GM12878 (cell line): Measurements from ENCODE around the gene DPM3. TPM values are rescaled to one million over a fixed set of nuclear protein-coding genes. Genes with fewer than 3 reads are reported as not detected.

Source experiments
- ATAC-seq: fragments of 200-7000 bp; cut with Tn5 transposase; 3 replicates; pipeline ENCODE4 v1.9.1; 2020; ENCODE audit warnings: mild to moderate bottlenecking, moderate library complexity
- BruUV-seq: library from RNA; stranded (reverse); fragments of 400-500 nt; replicated peaks from 2 replicates; lab custom pipeline; 2021; lab: Mats Ljungman, UMichigan
- CTCF ChIA-PET: fragments of 300-600 bp; sonication (Branson Sonifier 250); formaldehyde crosslinking; extraction: SDS; loops from one replicate; lab custom pipeline; 2021; ENCODE audit warnings: inconsistent platforms; lab: Yijun Ruan, JAX
- POLR2A ChIA-PET: fragments of 350-600 bp; formaldehyde crosslinking; extraction: SDS; loops from one replicate; lab custom pipeline; 2021; ENCODE audit warnings: inconsistent platforms; lab: Charles Lee
- RAD21 ChIA-PET: fragments of 300-600 bp; sonication (Branson Sonifier 250); formaldehyde crosslinking; loops from one replicate; lab custom pipeline; 2023; ENCODE audit warnings: antibody characterized with exemption; ENCODE audit not compliant: unreplicated experiment; lab: Charles Lee
- SMC1A ChIA-PET: fragments of 300-600 bp; sonication (Branson Sonifier 250); formaldehyde crosslinking; loops from one replicate; lab custom pipeline; 2023; ENCODE audit not compliant: unreplicated experiment, uncharacterized antibody; lab: Charles Lee
- DNase-seq: peaks from one replicate; pipeline ENCODE4 v3.0.0-alpha.2; 2011; ENCODE audit warnings: low read depth, low spot score
- FAIRE-seq: peaks from 3 replicates; lab custom pipeline; 2011; peaks lifted over from hg19 to GRCh38; lab: Jason Lieb, UNC
- H2AFZ ChIP-seq: 2 replicates; pipeline ENCODE4 v1.6.0; 2011; ENCODE audit warnings: low read depth, low read length, control low read depth; ENCODE audit not compliant: control insufficient read depth
- H3K27ac ChIP-seq: 2 replicates; pipeline ENCODE4 v1.5.1; 2011; ENCODE audit warnings: control low read depth; ENCODE audit not compliant: control insufficient read depth, insufficient read depth
- H3K27me3 ChIP-seq, 2 experiments: replicated peaks in 1 of 2; 2 replicates each; pipeline versions ENCODE4 v1.6.0 to v1.6.1; 2011; ENCODE audit warnings: low read length in 1 of 2; ENCODE audit not compliant: control insufficient read depth in 2 of 2, insufficient read depth in 2 of 2
- H3K36me3 ChIP-seq, 2 experiments: 2 replicates each; pipeline ENCODE4 v1.5.1; 2011; ENCODE audit warnings: low read length in 1 of 2; ENCODE audit not compliant: control insufficient read depth in 2 of 2, insufficient read depth in 2 of 2
- H3K4me1 ChIP-seq: 2 replicates; pipeline ENCODE4 v1.6.1; 2011; ENCODE audit warnings: mild to moderate bottlenecking, low read length, moderate library complexity, mixed read lengths; ENCODE audit not compliant: control insufficient read depth, insufficient read depth
- H3K4me2 ChIP-seq: 2 replicates; pipeline ENCODE4 v1.6.0; 2011; ENCODE audit warnings: control low read depth; ENCODE audit not compliant: control insufficient read depth, insufficient read depth
- H3K4me3 ChIP-seq: fragments of 200-600 bp; sonication (generic); 2 replicates; pipeline ENCODE4 v1.5.1; 2016
- H3K79me2 ChIP-seq: 2 replicates; pipeline ENCODE4 v1.6.0; 2011; ENCODE audit warnings: low read length; ENCODE audit not compliant: control insufficient read depth, insufficient read depth
- H3K9ac ChIP-seq: 2 replicates; pipeline ENCODE4 v1.8.0; 2011; ENCODE audit warnings: low read length, control low read depth, mixed read lengths; ENCODE audit not compliant: control insufficient read depth, insufficient read depth
- H3K9me3 ChIP-seq: replicated peaks from 3 replicates; pipeline ENCODE4 v1.5.1; 2011; ENCODE audit warnings: mild to moderate bottlenecking, low read length; ENCODE audit not compliant: control insufficient read depth, insufficient read depth
- H4K20me1 ChIP-seq: 2 replicates; pipeline ENCODE4 v1.6.0; 2011; ENCODE audit not compliant: control insufficient read depth, insufficient read depth
- CREM ChIP-seq: IDR thresholded peaks from 2 replicates; pipeline ENCODE4 v1.6.1; 2014; ENCODE audit warnings: antibody characterized with exemption, low read depth
- EZH2 ChIP-seq: IDR thresholded peaks from 2 replicates; pipeline ENCODE4 v1.6.1; 2012; ENCODE audit warnings: low read depth, mild to moderate bottlenecking, control low read depth, inconsistent platforms, low read length, borderline replicate concordance; ENCODE audit not compliant: control insufficient read depth
- PAX8 ChIP-seq: fragments of 450-650 bp; IDR thresholded peaks from 2 replicates; pipeline ENCODE4 v1.6.1; 2017; ENCODE audit warnings: mild to moderate bottlenecking, moderate library complexity
- SMC3 ChIP-seq: IDR thresholded peaks from 2 replicates; pipeline ENCODE4 v1.6.1; 2011; ENCODE audit warnings: low read length, improper control_type of control experiment, borderline replicate concordance
- YBX1 ChIP-seq: fragments of 450-650 bp; IDR thresholded peaks from 2 replicates; pipeline ENCODE4 v1.6.1; 2016; ENCODE audit warnings: antibody characterized with exemption
- ZNF207 ChIP-seq: fragments of 450-650 bp; IDR thresholded peaks from 2 replicates; pipeline ENCODE4 v1.6.1; 2014; ENCODE audit warnings: antibody characterized with exemption, mild to moderate bottlenecking, borderline replicate concordance
- WGBS: methylation state at CpG from one replicate; pipeline ENCODE4 v1.1.6; 2016; ENCODE audit warnings: low lambda C conversion rate; ENCODE audit not compliant: insufficient replicate concordance, insufficient coverage; ENCODE audit errors: missing lambda C conversion rate; 5-methylcytosine and 5-hydroxymethylcytosine counted together
- in situ Hi-C: fragments of 300-500 bp; cut with MboI; formaldehyde crosslinking; loops from 9 replicates; pipeline ENCODE4 v1.14.3; 2018; ENCODE audit warnings: mixed read lengths
- intact Hi-C: fragments of 100-400 bp; cut with micrococcal nuclease; formaldehyde crosslinking; loops from one replicate; pipeline ENCODE4 v1.14.2; 2022; ENCODE audit not compliant: unreplicated experiment
- polyA plus RNA-seq, 11 experiments: library from polyadenylated mRNA; depleted of rRNA in 4 of 11; unstranded in 6 of 11; stranded (reverse) in 5 of 11; fragments of >200 nt; fragmentation: Nextera tagmentation in 4 of 11; fragmentation: Illumina TruSeq in 1 of 11; extraction: Ambion mirVana in 4 of 11; extraction: Trizol in 1 of 11; gene quantifications; 1 replicate in 1 of 11; 2 replicates in 10 of 11; pipeline versions ENCODE4 v1.2.1 to v1.2.3, GENCODE V29; 2011 to 2016; ENCODE audit warnings: inconsistent platforms in 2 of 11, missing spikeins in 2 of 11, low read depth in 1 of 11
- total RNA-seq, 4 experiments: library from RNA; depleted of rRNA in 3 of 4; stranded (reverse); fragments of >200 nt in 3 of 4; fragmentation: Illumina TruSeq in 1 of 4; extraction: Trizol in 1 of 4; gene quantifications; 2 replicates each; pipeline versions ENCODE4 v1.2.1 to v1.2.3, GENCODE V29; 2013 to 2021
- TF ChIP-seq, protein P1 (sequence below): IDR thresholded peaks from 2 replicates; pipeline ENCODE4 v1.6.1; 2011; ENCODE audit warnings: low read depth, mild to moderate bottlenecking, low read length, moderate library complexity, borderline replicate concordance; ENCODE audit errors: extremely low read depth
- TF ChIP-seq, protein P2 (sequence below): fragments of 450-650 bp; IDR thresholded peaks from 2 replicates; pipeline ENCODE4 v1.6.1; 2016; ENCODE audit warnings: mild to moderate bottlenecking, moderate library complexity, borderline replicate concordance

Gene DPM3
- total and polyA plus RNA-seq, 10 of the 15 experiments (the other 5 are each of a cell fraction or from before 2014, with no cell fraction given), result 5.9 to 78.7 (median 25.7) TPM

DNA sequence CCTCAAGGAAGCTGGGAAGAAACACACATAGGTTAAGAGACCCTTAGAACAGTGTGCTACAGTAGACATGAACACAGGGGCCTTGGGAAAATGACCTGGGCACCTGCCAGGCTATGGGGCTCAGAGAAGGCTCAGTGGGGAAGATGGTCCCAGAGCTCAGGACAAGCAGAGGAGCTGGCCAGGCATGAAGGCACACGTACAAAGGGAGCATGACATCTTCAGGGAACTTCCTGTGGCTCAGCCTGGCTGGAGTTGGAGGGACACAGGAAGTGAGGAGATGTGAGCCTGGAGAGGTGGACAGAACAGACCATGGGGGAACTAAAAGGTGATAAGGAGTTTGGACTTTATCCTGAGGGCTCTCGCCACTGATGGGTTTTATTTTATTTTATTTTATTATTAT, 8.5 kb downstream of the DPM3 start:
- no peak overlapping the region for H3K27ac ChIP-seq
- no peak for DNase-seq

More for the DNA sequence above, 8.5 kb downstream of the DPM3 start:
- no peak overlapping the region for H3K4me2 ChIP-seq
- ChIA-PET POLR2A (interaction anchor here (0.6 to 1.1 kb wide), 2 partner anchors 11 to 29 kb away, joined by 3 read pairs; no protein-coding TSS in a partner anchor), RAD21 (no interaction called here), SMC1A (interaction anchor here (1.2 to 1.5 kb wide), 2 partner anchors 24 to 40 kb away, joined by 3 to 5 read pairs; no protein-coding TSS in a partner anchor), CTCF (interaction anchor here (0.7 to 2.2 kb wide), 5 partner anchors 19 to 1062 kb away, joined by 3 to 9 read pairs (median 4); partner anchors contain the start of gene SLC25A44)
- no peaks in the 10 kb centered on the region for H3K36me3 ChIP-seq
- no TSS peak for BruUV-seq
- no peak for FAIRE-seq
- TF ChIP-seq, protein P1, sequence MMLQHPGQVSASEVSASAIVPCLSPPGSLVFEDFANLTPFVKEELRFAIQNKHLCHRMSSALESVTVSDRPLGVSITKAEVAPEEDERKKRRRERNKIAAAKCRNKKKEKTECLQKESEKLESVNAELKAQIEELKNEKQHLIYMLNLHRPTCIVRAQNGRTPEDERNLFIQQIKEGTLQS, result no peak
- TF ChIP-seq EZH2 (no peak), SMC3 (no peak), YBX1 (no peak), CREM (no peak), ZNF207 (no peak), PAX8 (no peak)
- TF ChIP-seq, protein P2, sequence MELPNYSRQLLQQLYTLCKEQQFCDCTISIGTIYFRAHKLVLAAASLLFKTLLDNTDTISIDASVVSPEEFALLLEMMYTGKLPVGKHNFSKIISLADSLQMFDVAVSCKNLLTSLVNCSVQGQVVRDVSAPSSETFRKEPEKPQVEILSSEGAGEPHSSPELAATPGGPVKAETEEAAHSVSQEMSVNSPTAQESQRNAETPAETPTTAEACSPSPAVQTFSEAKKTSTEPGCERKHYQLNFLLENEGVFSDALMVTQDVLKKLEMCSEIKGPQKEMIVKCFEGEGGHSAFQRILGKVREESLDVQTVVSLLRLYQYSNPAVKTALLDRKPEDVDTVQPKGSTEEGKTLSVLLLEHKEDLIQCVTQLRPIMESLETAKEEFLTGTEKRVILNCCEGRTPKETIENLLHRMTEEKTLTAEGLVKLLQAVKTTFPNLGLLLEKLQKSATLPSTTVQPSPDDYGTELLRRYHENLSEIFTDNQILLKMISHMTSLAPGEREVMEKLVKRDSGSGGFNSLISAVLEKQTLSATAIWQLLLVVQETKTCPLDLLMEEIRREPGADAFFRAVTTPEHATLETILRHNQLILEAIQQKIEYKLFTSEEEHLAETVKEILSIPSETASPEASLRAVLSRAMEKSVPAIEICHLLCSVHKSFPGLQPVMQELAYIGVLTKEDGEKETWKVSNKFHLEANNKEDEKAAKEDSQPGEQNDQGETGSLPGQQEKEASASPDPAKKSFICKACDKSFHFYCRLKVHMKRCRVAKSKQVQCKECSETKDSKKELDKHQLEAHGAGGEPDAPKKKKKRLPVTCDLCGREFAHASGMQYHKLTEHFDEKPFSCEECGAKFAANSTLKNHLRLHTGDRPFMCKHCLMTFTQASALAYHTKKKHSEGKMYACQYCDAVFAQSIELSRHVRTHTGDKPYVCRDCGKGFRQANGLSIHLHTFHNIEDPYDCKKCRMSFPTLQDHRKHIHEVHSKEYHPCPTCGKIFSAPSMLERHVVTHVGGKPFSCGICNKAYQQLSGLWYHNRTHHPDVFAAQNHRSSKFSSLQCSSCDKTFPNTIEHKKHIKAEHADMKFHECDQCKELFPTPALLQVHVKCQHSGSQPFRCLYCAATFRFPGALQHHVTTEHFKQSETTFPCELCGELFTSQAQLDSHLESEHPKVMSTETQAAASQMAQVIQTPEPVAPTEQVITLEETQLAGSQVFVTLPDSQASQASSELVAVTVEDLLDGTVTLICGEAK, result no peak
- H3K27me3 ChIP-seq, result peaks cover 12 to 18% of the 10 kb centered on the region in 2 experiments
- no peaks in the 10 kb centered on the region for H4K20me1 ChIP-seq
- peaks cover 8% of the 10 kb centered on the region for H3K79me2 ChIP-seq
- intact Hi-C loops (no loop called here), in situ Hi-C loops (no loop called here)
- H3K4me1 ChIP-seq, result peaks cover 15% of the 10 kb centered on the region
- ATAC-seq, result no peak
- H3K9ac ChIP-seq, result no peak overlapping the region
- WGBS, result 45% methylated on average over 2 of the region's 2 CpGs
- no peak overlapping the region for H3K4me3 ChIP-seq
- H3K9me3 ChIP-seq, result no peaks in the 10 kb centered on the region
- no peak overlapping the region for H2AFZ ChIP-seq
